ENCODE measurements around the gene PLAAT2. TPM values are rescaled to one million over a fixed set of nuclear protein-coding genes. Genes with fewer than 3 reads are reported as not detected.

PLAAT2 gene
- total RNA-seq, 1 experiment from 2014 or later: 0.66 TPM

DNA sequence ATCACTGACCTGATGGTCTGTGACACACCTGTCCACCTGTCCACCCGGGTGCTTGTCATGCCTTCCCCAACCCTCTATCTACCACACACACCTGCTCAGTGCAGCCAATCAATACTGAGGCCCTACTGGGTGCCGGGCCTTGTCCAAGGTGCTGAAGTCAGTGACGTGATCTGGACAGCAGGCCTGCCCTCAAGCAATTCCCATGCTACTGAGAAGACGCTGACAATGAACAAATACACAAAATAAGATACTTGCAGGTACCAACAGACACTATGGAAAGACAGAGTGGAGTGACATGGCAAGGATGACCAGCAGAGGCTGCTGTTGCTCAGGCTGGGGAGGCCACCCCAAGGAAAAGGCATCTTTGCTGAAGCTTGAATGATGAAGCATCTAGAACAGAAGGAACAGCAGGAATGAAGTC is 29.8 kb upstream of the PLAAT2 start:
- no peaks in the 10 kb centered on the region for H3K27me3 Mint-ChIP-seq (ENCODE audit: low read depth)
- TF ChIP-seq ZNF121 (CRISPR knock-in tag; IDR thresholded peaks at IDR 0.05) (0 out of 2 replicates have a peak, but pooled peaks have one; percentile 11), RORB (CRISPR knock-in tag; IDR thresholded peaks at IDR 0.05) (no peak), CREM (CRISPR knock-in tag; IDR thresholded peaks at IDR 0.05) (no peak), SOX15 (CRISPR knock-in tag; IDR thresholded peaks at IDR 0.05) (no peak), TEAD1 (CRISPR knock-in tag; IDR thresholded peaks at IDR 0.05) (0 out of 2 replicates have a peak, but pooled peaks have one; percentile 18), JUN (CRISPR knock-in tag; IDR thresholded peaks at IDR 0.05) (peak; percentile 59; the same call in 1 of the 2 replicates), GABPB1 (CRISPR knock-in tag; IDR thresholded peaks at IDR 0.05) (no peak), ATF1 (CRISPR knock-in tag; IDR thresholded peaks at IDR 0.05) (no peak), USF1 (CRISPR knock-in tag; IDR thresholded peaks at IDR 0.05) (no peak), ETV6 (CRISPR knock-in tag; IDR thresholded peaks at IDR 0.05) (peak; percentile 55; the same call in 1 of the 2 replicates)
- TF ChIP-seq, protein P1, sequence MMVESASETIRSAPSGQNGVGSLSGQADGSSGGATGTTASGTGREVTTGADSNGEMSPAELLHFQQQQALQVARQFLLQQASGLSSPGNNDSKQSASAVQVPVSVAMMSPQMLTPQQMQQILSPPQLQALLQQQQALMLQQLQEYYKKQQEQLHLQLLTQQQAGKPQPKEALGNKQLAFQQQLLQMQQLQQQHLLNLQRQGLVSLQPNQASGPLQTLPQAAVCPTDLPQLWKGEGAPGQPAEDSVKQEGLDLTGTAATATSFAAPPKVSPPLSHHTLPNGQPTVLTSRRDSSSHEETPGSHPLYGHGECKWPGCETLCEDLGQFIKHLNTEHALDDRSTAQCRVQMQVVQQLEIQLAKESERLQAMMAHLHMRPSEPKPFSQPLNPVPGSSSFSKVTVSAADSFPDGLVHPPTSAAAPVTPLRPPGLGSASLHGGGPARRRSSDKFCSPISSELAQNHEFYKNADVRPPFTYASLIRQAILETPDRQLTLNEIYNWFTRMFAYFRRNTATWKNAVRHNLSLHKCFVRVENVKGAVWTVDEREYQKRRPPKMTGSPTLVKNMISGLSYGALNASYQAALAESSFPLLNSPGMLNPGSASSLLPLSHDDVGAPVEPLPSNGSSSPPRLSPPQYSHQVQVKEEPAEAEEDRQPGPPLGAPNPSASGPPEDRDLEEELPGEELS (CRISPR knock-in tag; IDR thresholded peaks at IDR 0.05): 0 out of 2 replicates have a peak, but pooled peaks have one; percentile 48
- TF ChIP-seq, protein P2, sequence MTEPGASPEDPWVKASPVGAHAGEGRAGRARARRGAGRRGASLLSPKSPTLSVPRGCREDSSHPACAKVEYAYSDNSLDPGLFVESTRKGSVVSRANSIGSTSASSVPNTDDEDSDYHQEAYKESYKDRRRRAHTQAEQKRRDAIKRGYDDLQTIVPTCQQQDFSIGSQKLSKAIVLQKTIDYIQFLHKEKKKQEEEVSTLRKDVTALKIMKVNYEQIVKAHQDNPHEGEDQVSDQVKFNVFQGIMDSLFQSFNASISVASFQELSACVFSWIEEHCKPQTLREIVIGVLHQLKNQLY (CRISPR knock-in tag; IDR thresholded peaks at IDR 0.05): no peak
- H3K4me1 Mint-ChIP-seq: peaks cover 12% of the 10 kb centered on the region
- ChIA-PET CTCF (interaction anchor here (0.7 to 3.0 kb wide), 9 partner anchors 13 to 114 kb away, joined by 3 to 12 read pairs (median 5); partner anchors contain the start of gene PLAAT4), POLR2A (no interaction called here)
- ATAC-seq (peak; percentile 82), DNase-seq (ENCODE audit: low spot score) (peak; percentile 49)
- peaks cover 9% of the 10 kb centered on the region; the same call in 1 of the 2 replicates for H3K9me3 Mint-ChIP-seq
- no peak overlapping the region for H3K4me3 Mint-ChIP-seq
- peaks cover 84% of the 10 kb centered on the region for H3K36me3 Mint-ChIP-seq
- H3K27ac Mint-ChIP-seq: peak overlapping the region; percentile 34

DNA sequence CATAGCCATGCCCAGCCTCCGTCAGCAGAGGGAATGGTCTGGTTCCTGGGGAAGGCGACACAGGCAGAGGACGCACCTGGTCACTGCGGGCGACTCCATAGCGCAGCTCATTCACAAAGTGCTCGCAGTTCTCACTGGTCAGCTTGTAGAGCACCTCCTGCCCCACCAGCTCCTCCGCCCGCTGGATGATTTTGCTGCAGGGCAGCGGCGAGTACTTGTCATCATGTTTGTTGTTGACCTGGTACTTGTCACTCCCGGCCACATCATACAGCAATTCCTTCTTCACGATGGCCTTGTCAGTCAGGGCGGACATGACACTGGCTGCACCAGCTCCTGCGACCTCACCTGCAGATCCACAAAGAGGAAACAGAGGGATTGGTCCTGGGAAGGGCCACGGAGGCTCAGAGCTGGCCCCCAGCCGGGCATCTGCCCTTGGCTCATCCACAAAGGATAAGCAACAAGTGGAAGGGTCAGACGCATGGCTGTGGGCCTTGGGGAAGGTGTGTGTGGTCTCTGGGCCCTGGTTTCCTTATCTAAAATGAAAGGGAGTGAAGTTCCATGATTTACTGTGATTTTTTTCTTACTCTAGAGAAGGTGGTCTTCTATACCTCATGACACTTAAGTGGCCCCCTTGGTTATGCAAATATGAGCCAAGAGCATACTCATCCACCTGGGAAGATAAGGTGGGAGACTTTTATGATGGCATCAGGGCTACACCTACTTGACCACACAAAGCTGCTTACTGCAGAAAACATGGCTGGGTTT is 27.0 kb upstream of the PLAAT2 start:
- ChIA-PET CTCF (interaction anchor here (0.6 kb wide), 1 partner anchor 248 kb away, joined by 3 read pairs; no protein-coding TSS in a partner anchor), POLR2A (no interaction called here)
- peaks cover 4% of the 10 kb centered on the region; the same call in 1 of the 2 replicates for H3K9me3 Mint-ChIP-seq
- H3K27me3 Mint-ChIP-seq (ENCODE audit: low read depth): no peaks in the 10 kb centered on the region
- DNase-seq (ENCODE audit: low spot score) (no peak), ATAC-seq (no peak)
- H3K4me1 Mint-ChIP-seq: peaks cover 12% of the 10 kb centered on the region
- H3K36me3 Mint-ChIP-seq: peaks cover 86% of the 10 kb centered on the region
- no peak overlapping the region for H3K4me3 Mint-ChIP-seq
- no peak for TF ChIP-seq CREM (CRISPR knock-in tag; IDR thresholded peaks at IDR 0.05)
- no peak for TF ChIP-seq HMGXB4 (CRISPR knock-in tag; IDR thresholded peaks at IDR 0.05)
- no peak for TF ChIP-seq RELA (CRISPR knock-in tag; IDR thresholded peaks at IDR 0.05; ENCODE audit: borderline replicate concordance)
- no peak for TF ChIP-seq FOXK1 (CRISPR knock-in tag; IDR thresholded peaks at IDR 0.05)
- TF ChIP-seq, protein P3, sequence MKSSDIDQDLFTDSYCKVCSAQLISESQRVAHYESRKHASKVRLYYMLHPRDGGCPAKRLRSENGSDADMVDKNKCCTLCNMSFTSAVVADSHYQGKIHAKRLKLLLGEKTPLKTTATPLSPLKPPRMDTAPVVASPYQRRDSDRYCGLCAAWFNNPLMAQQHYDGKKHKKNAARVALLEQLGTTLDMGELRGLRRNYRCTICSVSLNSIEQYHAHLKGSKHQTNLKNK (CRISPR knock-in tag; IDR thresholded peaks at IDR 0.05): no peak
- H3K27ac Mint-ChIP-seq: peak overlapping the region; percentile 56

- H3K4me3 Mint-ChIP-seq: no peak overlapping the region
- ChIA-PET CTCF (no interaction called here), POLR2A (no interaction called here)
- H3K9me3 Mint-ChIP-seq: peaks cover 5% of the 10 kb centered on the region; the same call in 1 of the 2 replicates
- ATAC-seq (no peak), DNase-seq (ENCODE audit: low spot score) (no peak)
- no peak for TF ChIP-seq ZNF232 (CRISPR knock-in tag; IDR thresholded peaks at IDR 0.05)
- H3K27me3 Mint-ChIP-seq (ENCODE audit: low read depth): no peaks in the 10 kb centered on the region
- H3K36me3 Mint-ChIP-seq: peaks cover 85% of the 10 kb centered on the region
- H3K4me1 Mint-ChIP-seq: peaks cover 8% of the 10 kb centered on the region
- H3K27ac Mint-ChIP-seq: no peak overlapping the region
Observed at GRCh38 chr11:63589000-63589399, 25.8 kb upstream of the PLAAT2 start.
